ENCODE data around the gene HEATR5B.
"Not testable (repeated sequence)": the region's sequence is repeated elsewhere in the genome, so short reads cannot be mapped to it uniquely, and the experiment has no call there.

The HEATR5B gene

GRCh38 chr2:36982467-36982866 lies 101.7 kb downstream of the HEATR5B start:
- Histone ChIP-seq H3K27ac (no peak overlapping the region), H3K4me3 (no peak overlapping the region), H3K9ac (ENCODE audit: insufficient read length) (no peak overlapping the region), H3K9me3 (ENCODE audit: low read depth, low read length) (no peaks in the 10 kb centered on the region), H3K36me3 (ENCODE audit: insufficient read depth, low read length) (no peaks in the 10 kb centered on the region; the same call in 1 of the 2 replicates)
- no peak for DNase-seq (ENCODE audit: low read depth, low spot score)
- TF ChIP-seq POLR2AphosphoS5 (IDR thresholded peaks at IDR 0.05; ENCODE audit: borderline replicate concordance, low read depth, low read length): no peak
- no peak for TF ChIP-seq EZH2 (IDR thresholded peaks at IDR 0.05)
- TF ChIP-seq FOXP2 (optimal IDR thresholded peaks at IDR 0.05; ENCODE audit: control extremely low read depth, extremely low read length, insufficient read depth): no peak

GRCh38 chr2:36981911-36982310 lies 102.3 kb downstream of the HEATR5B start:
- no peak for DNase-seq (ENCODE audit: low read depth, low spot score)
- Histone ChIP-seq H3K36me3 (ENCODE audit: insufficient read depth, low read length) (no peaks in the 10 kb centered on the region; the same call in 1 of the 2 replicates), H3K9me3 (ENCODE audit: low read depth, low read length) (no peaks in the 10 kb centered on the region), H3K4me3 (no peak overlapping the region), H3K27ac (no peak overlapping the region), H3K9ac (ENCODE audit: insufficient read length) (no peak overlapping the region)
- TF ChIP-seq EZH2 (IDR thresholded peaks at IDR 0.05) (no peak), FOXP2 (optimal IDR thresholded peaks at IDR 0.05; ENCODE audit: control extremely low read depth, extremely low read length, insufficient read depth) (no peak), POLR2AphosphoS5 (IDR thresholded peaks at IDR 0.05; ENCODE audit: borderline replicate concordance, low read depth, low read length) (no peak)

- not testable (repeated sequence) for H3K36me3 ChIP-seq (ENCODE audit: insufficient read depth, low read length); DNase-seq (ENCODE audit: low read depth, low spot score); H3K9ac ChIP-seq (ENCODE audit: insufficient read length); H3K27ac ChIP-seq; H3K4me3 ChIP-seq; H3K9me3 ChIP-seq (ENCODE audit: low read depth, low read length)
Measured at GRCh38 chr2:36979007-36979406, 105.2 kb downstream of the HEATR5B start.

GRCh38 chr2:36976065-36976464 lies 108.1 kb downstream of the HEATR5B start:
- H3K9ac ChIP-seq (ENCODE audit: insufficient read length): no peak overlapping the region
- H3K36me3 ChIP-seq (ENCODE audit: insufficient read depth, low read length): no peaks in the 10 kb centered on the region
- H3K4me3 ChIP-seq: no peak overlapping the region
- no peak overlapping the region for H3K27ac ChIP-seq
- no peak for DNase-seq (ENCODE audit: low read depth, low spot score)
- H3K9me3 ChIP-seq (ENCODE audit: low read depth, low read length): no peaks in the 10 kb centered on the region
- TF ChIP-seq FOXP2 (optimal IDR thresholded peaks at IDR 0.05; ENCODE audit: control extremely low read depth, extremely low read length, insufficient read depth): no peak

- Histone ChIP-seq H3K9ac (ENCODE audit: insufficient read length) (no peak overlapping the region), H3K4me3 (no peak overlapping the region), H3K9me3 (ENCODE audit: low read depth, low read length) (no peaks in the 10 kb centered on the region), H3K36me3 (ENCODE audit: insufficient read depth, low read length) (no peaks in the 10 kb centered on the region), H3K27ac (no peak overlapping the region)
- TF ChIP-seq FOXP2 (optimal IDR thresholded peaks at IDR 0.05; ENCODE audit: control extremely low read depth, extremely low read length, insufficient read depth): no peak
- TF ChIP-seq POLR2AphosphoS5 (IDR thresholded peaks at IDR 0.05; ENCODE audit: borderline replicate concordance, low read depth, low read length): no peak
- no peak for TF ChIP-seq EZH2 (IDR thresholded peaks at IDR 0.05)
- no peak for DNase-seq (ENCODE audit: low read depth, low spot score)
Measured at GRCh38 chr2:36975306-36975705, 108.9 kb downstream of the HEATR5B start.

- no peaks in the 10 kb centered on the region for H3K9me3 ChIP-seq (ENCODE audit: low read depth, low read length)
- H3K27ac ChIP-seq: no peak overlapping the region
- no peak overlapping the region for H3K4me3 ChIP-seq
- TF ChIP-seq EZH2 (IDR thresholded peaks at IDR 0.05): no peak
- TF ChIP-seq FOXP2 (optimal IDR thresholded peaks at IDR 0.05; ENCODE audit: control extremely low read depth, extremely low read length, insufficient read depth): no peak
- TF ChIP-seq POLR2AphosphoS5 (IDR thresholded peaks at IDR 0.05; ENCODE audit: borderline replicate concordance, low read depth, low read length): no peak
- DNase-seq (ENCODE audit: low read depth, low spot score): no peak
- H3K36me3 ChIP-seq (ENCODE audit: insufficient read depth, low read length): no peaks in the 10 kb centered on the region
- no peak overlapping the region for H3K9ac ChIP-seq (ENCODE audit: insufficient read length)
Measured at GRCh38 chr2:36973320-36973719, 110.9 kb downstream of the HEATR5B start.

GRCh38 chr2:36971990-36972389 lies 112.2 kb downstream of the HEATR5B start:
- Histone ChIP-seq H3K9me3 (ENCODE audit: low read depth, low read length) (no peaks in the 10 kb centered on the region), H3K27ac (no peak overlapping the region), H3K36me3 (ENCODE audit: insufficient read depth, low read length) (no peaks in the 10 kb centered on the region), H3K9ac (ENCODE audit: insufficient read length) (no peak overlapping the region), H3K4me3 (no peak overlapping the region)
- DNase-seq (ENCODE audit: low read depth, low spot score): no peak
- TF ChIP-seq FOXP2 (optimal IDR thresholded peaks at IDR 0.05; ENCODE audit: control extremely low read depth, extremely low read length, insufficient read depth) (no peak), EZH2 (IDR thresholded peaks at IDR 0.05) (no peak), POLR2AphosphoS5 (IDR thresholded peaks at IDR 0.05; ENCODE audit: borderline replicate concordance, low read depth, low read length) (no peak)

- Histone ChIP-seq H3K27ac (peak overlapping the region; percentile 27), H3K36me3 (ENCODE audit: insufficient read depth, low read length) (no peaks in the 10 kb centered on the region), H3K9me3 (ENCODE audit: low read depth, low read length) (no peaks in the 10 kb centered on the region), H3K9ac (ENCODE audit: insufficient read length) (peak overlapping the region; percentile 65), H3K4me3 (peak overlapping the region; percentile 74)
- no peak for DNase-seq (ENCODE audit: low read depth, low spot score)
- TF ChIP-seq EZH2 (IDR thresholded peaks at IDR 0.05): no peak
- no peak for TF ChIP-seq POLR2AphosphoS5 (IDR thresholded peaks at IDR 0.05; ENCODE audit: borderline replicate concordance, low read depth, low read length)
- TF ChIP-seq FOXP2 (optimal IDR thresholded peaks at IDR 0.05; ENCODE audit: control extremely low read depth, extremely low read length, insufficient read depth): no peak
Measured at GRCh38 chr2:36967236-36967876, 116.8 kb downstream of the HEATR5B start.

Measured in SK-N-MC (cell line).